Liver (tissue), 9 donors: ENCODE measurements around the gene LRCH3. TPM values are rescaled to one million over a fixed set of nuclear protein-coding genes. Genes with fewer than 3 reads are reported as not detected.

Experiments
- DNase-seq: peaks from one replicate; pipeline ENCODE4 v3.0.0-alpha.2; 2017; ENCODE audit warnings: low spot score
- H3K27ac ChIP-seq, 2 donors: one replicate each; pipeline ENCODE4 v1.7.0; 2013; ENCODE audit warnings: inconsistent platforms in 2 of 2, low read length in 2 of 2, control low read depth in 1 of 2, low read depth in 1 of 2, mild to moderate bottlenecking in 1 of 2
- H3K27me3 ChIP-seq, 4 donors: one replicate each; pipeline versions ENCODE4 v1.6.1 to v1.7.0; 2013; ENCODE audit warnings: low read length in 3 of 4, inconsistent platforms in 1 of 4, mild to moderate bottlenecking in 1 of 4, moderate library complexity in 1 of 4; ENCODE audit not compliant: control insufficient read depth in 4 of 4, insufficient read depth in 4 of 4
- H3K36me3 ChIP-seq, 4 donors: one replicate each; pipeline versions ENCODE4 v1.6.1 to v1.7.0; 2013; ENCODE audit warnings: low read length in 3 of 4, mild to moderate bottlenecking in 3 of 4, low read depth in 1 of 4, moderate library complexity in 1 of 4; ENCODE audit not compliant: control insufficient read depth in 4 of 4, insufficient read depth in 3 of 4
- H3K4me1 ChIP-seq, 4 donors: one replicate each; pipeline versions ENCODE4 v1.6.1 to v1.7.0; 2013; ENCODE audit warnings: low read length in 3 of 4, mild to moderate bottlenecking in 3 of 4, moderate library complexity in 1 of 4; ENCODE audit not compliant: control insufficient read depth in 4 of 4, insufficient read depth in 4 of 4
- H3K4me3 ChIP-seq, 3 donors: one replicate each; pipeline versions ENCODE4 v1.6.1 to v1.7.0; 2013; ENCODE audit warnings: low read length in 3 of 3, control low read depth in 1 of 3, low read depth in 1 of 3, mild to moderate bottlenecking in 1 of 3
- H3K9ac ChIP-seq, 2 donors: one replicate each; pipeline ENCODE4 v1.7.0; 2013; ENCODE audit warnings: low read length in 2 of 2, mild to moderate bottlenecking in 2 of 2, moderate library complexity in 2 of 2, control low read depth in 1 of 2, low read depth in 1 of 2
- H3K9me3 ChIP-seq, 4 donors: one replicate each; pipeline versions ENCODE4 v1.6.1 to v1.7.0; 2013; ENCODE audit warnings: low read length in 3 of 4; ENCODE audit not compliant: control insufficient read depth in 4 of 4
- EGR1 ChIP-seq, 2 donors: IDR thresholded peaks; 2 replicates each; pipeline ENCODE4 v1.6.1; 2016 to 2018; ENCODE audit warnings: antibody characterized with exemption in 2 of 2, low read depth in 2 of 2
- FOXA1 ChIP-seq: IDR thresholded peaks from 2 replicates; pipeline ENCODE4 v1.6.1; 2016; ENCODE audit warnings: antibody characterized with exemption
- FOXA2 ChIP-seq: IDR thresholded peaks from 2 replicates; pipeline ENCODE4 v1.6.1; 2016; ENCODE audit warnings: antibody characterized with exemption
- GABPA ChIP-seq, 2 donors: IDR thresholded peaks in 1 of 2; conservative IDR thresholded peaks in 1 of 2; 2 replicates each; pipeline ENCODE4 v1.6.1; 2016; ENCODE audit warnings: antibody characterized with exemption in 2 of 2, mild to moderate bottlenecking in 1 of 2, moderate library complexity in 1 of 2
- HNF4G ChIP-seq: IDR thresholded peaks from 2 replicates; pipeline ENCODE4 v1.6.1; 2016; ENCODE audit warnings: antibody characterized with exemption
- MAX ChIP-seq: IDR thresholded peaks from 2 replicates; pipeline ENCODE4 v1.6.1; 2016; ENCODE audit warnings: antibody characterized with exemption
- NR2F2 ChIP-seq: IDR thresholded peaks from 2 replicates; pipeline ENCODE4 v1.6.1; 2016; ENCODE audit warnings: antibody characterized with exemption
- REST ChIP-seq: IDR thresholded peaks from 2 replicates; pipeline ENCODE4 v1.6.1; 2016; ENCODE audit warnings: antibody characterized with exemption, mild to moderate bottlenecking
- RXRA ChIP-seq, 2 donors: IDR thresholded peaks; 2 replicates each; pipeline ENCODE4 v1.6.1; 2017 to 2018; ENCODE audit warnings: antibody characterized with exemption in 2 of 2, mild to moderate bottlenecking in 1 of 2
- SP1 ChIP-seq: IDR thresholded peaks from 2 replicates; pipeline ENCODE4 v1.6.1; 2018; ENCODE audit warnings: antibody characterized with exemption, mild to moderate bottlenecking
- YY1 ChIP-seq: IDR thresholded peaks from 2 replicates; pipeline ENCODE4 v1.6.1; 2016; ENCODE audit warnings: antibody characterized with exemption, mild to moderate bottlenecking
- ZBTB33 ChIP-seq: IDR thresholded peaks from 2 replicates; pipeline ENCODE4 v1.6.1; 2016; ENCODE audit warnings: antibody characterized with exemption
- WGBS: extraction: QIAGEN DNeasy Blood & Tissue Kit; methylation state at CpG from one replicate; pipeline ENCODE4 v1.1.7; 2013; 5-methylcytosine and 5-hydroxymethylcytosine counted together
- polyA plus RNA-seq, 2 donors: library from polyadenylated mRNA; stranded (reverse) in 1 of 2; unstranded in 1 of 2; fragments of 200-250 nt in 1 of 2; fragments of >200 nt in 1 of 2; fragmentation: Nextera tagmentation in 1 of 2; extraction: Ambion mirVana in 1 of 2; gene quantifications; one replicate each; pipeline versions ENCODE4 v1.2.1 to v1.2.3, GENCODE V29; 2013 to 2015
- total RNA-seq, 2 donors: library from RNA; depleted of rRNA; stranded (reverse); fragments of >200 nt; gene quantifications; one replicate each; pipeline ENCODE4 v1.2.3, GENCODE V29; 2014
- TF ChIP-seq, protein P1 (sequence below): fragments of 150-350 bp; IDR thresholded peaks from 2 replicates; pipeline ENCODE4 v1.5.1; 2017; ENCODE audit warnings: improper control_type of control experiment, low read depth, low read length; ENCODE audit not compliant: missing input control
- TF ChIP-seq, protein P2 (sequence below): IDR thresholded peaks from 2 replicates; pipeline ENCODE4 v1.6.1; 2016; ENCODE audit warnings: antibody characterized with exemption
- donor health status: healthy.
- donor health status: healthy.
- donor health status: healthy.
- donor health status: healthy.
- donor health status: healthy.

The LRCH3 gene
- total and polyA plus RNA-seq, 4 donors: 6.2 to 67.2 (median 19.7) TPM

- 96% methylated on average over 8 of the region's 8 CpGs for WGBS
- peaks cover 5 to 39% (median 36%) of the 10 kb centered on the region in 4 donors for H3K36me3 ChIP-seq
Measured at GRCh38 chr3:197830967-197831313, 39.9 kb downstream of the LRCH3 start.

More at GRCh38 chr3:197830967-197831313, 39.9 kb downstream of the LRCH3 start:
- H3K9me3 ChIP-seq: no peaks in the 10 kb centered on the region
- DNase-seq: no peak
- no peak overlapping the region for H3K4me3 ChIP-seq
- no peak for TF ChIP-seq ZBTB33
- no peak for TF ChIP-seq EGR1 (IDR thresholded peaks at IDR 0.05; ENCODE audit: low read depth in 2 of 2)
- TF ChIP-seq RXRA (IDR thresholded peaks at IDR 0.05): no peak
- TF ChIP-seq, protein P1, sequence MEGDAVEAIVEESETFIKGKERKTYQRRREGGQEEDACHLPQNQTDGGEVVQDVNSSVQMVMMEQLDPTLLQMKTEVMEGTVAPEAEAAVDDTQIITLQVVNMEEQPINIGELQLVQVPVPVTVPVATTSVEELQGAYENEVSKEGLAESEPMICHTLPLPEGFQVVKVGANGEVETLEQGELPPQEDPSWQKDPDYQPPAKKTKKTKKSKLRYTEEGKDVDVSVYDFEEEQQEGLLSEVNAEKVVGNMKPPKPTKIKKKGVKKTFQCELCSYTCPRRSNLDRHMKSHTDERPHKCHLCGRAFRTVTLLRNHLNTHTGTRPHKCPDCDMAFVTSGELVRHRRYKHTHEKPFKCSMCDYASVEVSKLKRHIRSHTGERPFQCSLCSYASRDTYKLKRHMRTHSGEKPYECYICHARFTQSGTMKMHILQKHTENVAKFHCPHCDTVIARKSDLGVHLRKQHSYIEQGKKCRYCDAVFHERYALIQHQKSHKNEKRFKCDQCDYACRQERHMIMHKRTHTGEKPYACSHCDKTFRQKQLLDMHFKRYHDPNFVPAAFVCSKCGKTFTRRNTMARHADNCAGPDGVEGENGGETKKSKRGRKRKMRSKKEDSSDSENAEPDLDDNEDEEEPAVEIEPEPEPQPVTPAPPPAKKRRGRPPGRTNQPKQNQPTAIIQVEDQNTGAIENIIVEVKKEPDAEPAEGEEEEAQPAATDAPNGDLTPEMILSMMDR: no peak
- TF ChIP-seq HNF4G: no peak
- TF ChIP-seq, protein P2, sequence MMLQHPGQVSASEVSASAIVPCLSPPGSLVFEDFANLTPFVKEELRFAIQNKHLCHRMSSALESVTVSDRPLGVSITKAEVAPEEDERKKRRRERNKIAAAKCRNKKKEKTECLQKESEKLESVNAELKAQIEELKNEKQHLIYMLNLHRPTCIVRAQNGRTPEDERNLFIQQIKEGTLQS: no peak
- no peak for TF ChIP-seq REST
- no peak for TF ChIP-seq YY1
- TF ChIP-seq NR2F2: no peak
- no peak for TF ChIP-seq FOXA2
- no peak for TF ChIP-seq FOXA1
- TF ChIP-seq GABPA (IDR thresholded peaks at IDR 0.05 in 1 of 2, conservative IDR thresholded peaks at IDR 0.05 in 1 of 2): no peak
- TF ChIP-seq MAX: no peak
- TF ChIP-seq SP1: no peak
- no peak overlapping the region for H3K9ac ChIP-seq
- no peak overlapping the region for H3K27ac ChIP-seq
- H3K4me1 ChIP-seq: no peaks in the 10 kb centered on the region
- H3K27me3 ChIP-seq: no peaks in the 10 kb centered on the region
